Amniotic epithelial cell (primary cell): ENCODE data around the gene TMEM145.

Experiments used
- DNase-seq: peaks from one replicate; pipeline ENCODE4 v3.0.0-alpha.2; 2010; ENCODE audit warnings: low read depth

TMEM145 gene

DNA sequence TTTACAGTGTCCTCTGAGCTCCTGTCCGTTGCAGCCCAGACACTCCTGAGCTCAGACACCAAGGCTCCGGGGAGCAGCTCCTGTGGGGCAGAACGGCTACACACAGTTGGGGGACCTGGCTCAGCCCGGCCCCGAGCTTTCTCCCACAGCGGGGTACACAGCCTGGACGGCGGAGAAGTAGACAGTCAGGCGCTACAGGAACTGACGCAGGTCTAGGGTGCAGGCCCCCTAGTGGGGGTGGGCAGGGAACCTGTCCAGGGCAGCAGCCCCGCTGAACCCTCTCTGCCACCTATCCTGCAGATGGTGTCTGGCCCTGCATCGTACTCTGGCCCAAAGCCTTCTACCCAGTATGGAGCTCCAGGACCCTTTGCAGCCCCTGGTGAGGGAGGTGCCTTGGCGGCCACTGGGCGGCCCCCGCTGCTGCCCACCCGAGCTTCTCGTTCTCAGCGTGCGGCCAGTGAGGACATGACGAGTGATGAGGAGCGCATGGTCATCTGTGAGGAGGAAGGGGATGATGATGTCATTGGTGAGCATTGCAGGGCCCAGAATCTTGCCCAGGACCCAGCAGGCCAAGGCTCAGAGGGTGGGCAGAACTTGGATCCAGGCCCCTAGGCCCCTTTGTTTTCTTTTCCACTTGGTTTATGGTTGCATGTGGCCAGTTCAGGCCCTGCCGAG, 24.1 kb upstream of the TMEM145 start:
- DNase-seq: no peak

DNA sequence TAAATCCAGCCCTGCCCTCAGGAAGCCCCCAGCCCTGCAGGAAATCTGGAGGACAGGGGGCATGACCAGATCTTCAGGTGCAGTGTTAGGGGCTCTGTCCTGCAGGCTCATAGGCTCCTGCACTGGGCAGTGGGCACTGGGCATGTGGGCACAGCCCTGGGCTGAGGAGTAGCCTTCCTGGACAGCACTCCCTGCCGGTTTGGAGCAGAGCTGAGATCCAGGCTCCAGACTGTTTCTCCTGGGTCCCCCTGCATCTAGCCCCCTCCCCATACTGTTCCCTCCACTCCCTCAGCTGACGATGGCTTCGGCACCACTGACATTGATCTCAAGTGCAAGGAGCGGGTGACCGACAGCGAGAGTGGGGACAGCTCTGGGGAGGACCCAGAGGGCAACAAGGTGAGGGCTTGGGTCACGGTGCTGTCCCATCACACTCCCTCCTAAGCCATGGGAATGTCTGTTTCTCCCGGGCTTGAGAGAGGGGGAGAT, 23.5 kb upstream of the TMEM145 start:
- DNase-seq: no peak

DNA sequence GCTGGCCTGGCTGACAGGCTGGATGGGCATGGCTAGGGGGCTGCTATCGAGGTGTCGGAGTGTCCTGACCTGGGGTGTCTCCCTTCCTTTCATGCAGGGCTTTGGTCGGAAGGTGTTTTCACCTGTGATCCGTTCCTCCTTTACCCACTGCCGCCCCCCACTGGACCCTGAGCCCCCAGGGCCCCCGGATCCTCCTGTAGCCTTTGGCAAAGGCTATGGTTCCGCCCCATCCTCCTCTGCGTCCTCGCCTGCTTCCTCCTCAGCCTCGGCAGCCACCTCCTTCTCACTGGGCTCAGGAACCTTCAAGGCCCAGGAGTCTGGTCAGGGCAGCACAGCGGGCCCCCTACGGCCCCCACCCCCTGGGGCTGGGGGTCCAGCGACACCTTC, 23.0 kb upstream of the TMEM145 start:
- DNase-seq: no peak

DNA sequence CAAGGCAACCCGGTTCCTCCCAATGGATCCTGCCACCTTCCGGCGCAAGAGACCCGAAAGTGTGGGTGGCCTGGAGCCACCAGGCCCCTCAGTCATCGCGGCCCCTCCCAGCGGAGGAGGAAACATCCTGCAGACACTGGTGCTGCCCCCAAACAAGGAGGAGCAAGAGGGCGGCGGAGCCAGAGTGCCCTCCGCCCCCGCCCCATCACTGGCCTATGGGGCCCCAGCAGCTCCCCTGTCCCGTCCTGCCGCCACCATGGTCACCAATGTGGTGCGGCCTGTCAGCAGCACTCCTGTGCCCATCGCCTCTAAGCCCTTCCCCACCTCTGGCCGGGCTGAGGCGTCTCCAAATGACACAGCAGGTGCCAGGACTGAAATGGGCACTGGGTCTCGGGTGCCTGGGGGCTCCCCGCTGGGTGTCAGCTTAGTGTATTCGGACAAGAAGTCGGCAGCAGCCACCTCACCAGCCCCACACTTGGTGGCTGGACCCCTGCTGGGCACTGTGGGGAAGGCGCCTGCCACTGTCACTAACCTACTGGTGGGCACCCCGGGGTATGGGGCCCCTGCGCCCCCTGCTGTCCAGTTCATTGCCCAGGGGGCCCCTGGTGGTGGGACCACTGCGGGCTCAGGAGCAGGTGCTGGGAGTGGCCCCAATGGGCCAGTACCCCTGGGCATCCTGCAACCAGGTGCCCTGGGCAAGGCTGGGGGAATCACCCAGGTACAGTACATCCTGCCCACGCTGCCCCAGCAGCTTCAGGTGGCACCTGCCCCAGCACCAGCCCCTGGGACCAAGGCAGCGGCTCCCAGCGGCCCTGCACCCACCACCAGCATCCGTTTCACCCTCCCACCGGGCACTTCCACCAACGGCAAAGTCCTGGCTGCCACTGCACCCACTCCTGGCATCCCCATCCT, 22.3 kb upstream of the TMEM145 start:
- no peak for DNase-seq

DNA sequence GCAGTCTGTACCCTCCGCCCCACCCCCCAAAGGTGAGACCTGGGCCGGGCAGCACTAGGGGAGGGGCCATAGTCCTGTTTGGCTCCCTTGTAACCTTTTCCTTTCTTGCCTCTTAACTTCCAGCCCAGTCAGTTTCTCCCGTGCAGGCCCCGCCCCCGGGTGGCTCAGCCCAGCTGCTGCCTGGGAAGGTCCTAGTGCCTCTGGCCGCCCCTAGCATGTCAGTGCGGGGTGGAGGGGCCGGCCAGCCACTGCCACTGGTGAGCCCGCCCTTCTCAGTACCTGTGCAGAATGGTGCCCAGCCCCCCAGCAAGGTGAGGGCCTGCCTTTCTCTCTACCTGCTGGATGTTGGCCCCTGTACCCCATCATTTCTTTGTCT, 21.7 kb upstream of the TMEM145 start:
- DNase-seq: no peak

DNA sequence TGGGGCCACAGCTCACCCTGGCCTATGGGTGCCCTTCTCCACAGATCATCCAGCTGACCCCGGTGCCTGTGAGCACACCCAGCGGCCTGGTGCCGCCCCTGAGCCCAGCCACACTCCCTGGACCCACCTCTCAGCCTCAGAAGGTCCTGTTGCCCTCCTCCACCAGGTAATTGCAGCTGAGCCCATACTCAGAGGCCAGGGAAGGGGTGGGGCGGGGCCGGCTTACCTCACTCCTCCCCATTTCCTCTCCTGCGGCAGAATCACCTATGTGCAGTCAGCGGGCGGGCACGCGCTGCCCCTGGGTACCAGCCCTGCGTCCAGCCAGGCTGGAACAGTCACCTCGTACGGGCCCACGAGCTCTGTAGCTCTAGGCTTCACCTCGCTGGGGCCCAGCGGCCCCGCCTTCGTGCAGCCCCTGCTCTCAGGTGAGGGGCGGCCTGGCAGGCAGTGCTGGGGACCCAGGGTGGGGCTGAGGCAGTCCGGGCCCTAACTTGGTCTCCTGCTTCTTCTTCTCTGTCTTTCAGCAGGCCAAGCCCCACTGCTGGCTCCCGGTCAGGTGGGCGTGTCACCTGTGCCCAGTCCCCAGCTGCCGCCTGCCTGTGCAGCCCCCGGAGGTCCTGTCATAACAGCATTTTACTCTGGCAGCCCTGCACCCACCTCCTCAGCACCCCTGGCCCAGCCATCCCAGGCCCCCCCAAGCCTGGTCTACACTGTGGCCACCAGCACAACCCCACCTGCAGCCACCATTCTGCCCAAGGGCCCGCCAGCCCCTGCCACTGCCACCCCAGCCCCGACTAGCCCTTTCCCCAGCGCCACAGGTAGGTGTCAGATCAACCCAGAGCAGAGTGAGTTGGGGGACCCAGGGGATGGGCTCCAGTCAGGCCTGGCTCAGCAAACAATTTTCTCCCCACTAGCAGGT, 20.8 kb upstream of the TMEM145 start:
- no peak for DNase-seq

DNA sequence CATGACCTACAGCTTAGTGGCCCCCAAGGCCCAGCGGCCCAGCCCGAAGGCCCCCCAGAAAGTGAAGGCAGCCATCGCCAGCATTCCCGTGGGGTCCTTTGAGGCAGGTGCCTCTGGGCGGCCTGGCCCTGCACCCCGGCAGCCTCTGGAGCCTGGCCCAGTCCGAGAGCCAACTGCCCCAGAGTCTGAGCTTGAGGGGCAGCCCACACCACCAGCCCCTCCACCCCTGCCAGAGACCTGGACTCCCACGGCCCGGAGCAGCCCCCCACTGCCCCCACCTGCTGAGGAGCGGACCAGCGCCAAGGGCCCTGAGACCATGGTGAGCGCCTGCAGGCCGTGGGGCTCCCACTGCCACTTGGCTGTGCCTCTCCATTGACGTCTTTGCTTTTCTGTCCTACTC, 20.1 kb upstream of the TMEM145 start:
- DNase-seq: no peak

DNA sequence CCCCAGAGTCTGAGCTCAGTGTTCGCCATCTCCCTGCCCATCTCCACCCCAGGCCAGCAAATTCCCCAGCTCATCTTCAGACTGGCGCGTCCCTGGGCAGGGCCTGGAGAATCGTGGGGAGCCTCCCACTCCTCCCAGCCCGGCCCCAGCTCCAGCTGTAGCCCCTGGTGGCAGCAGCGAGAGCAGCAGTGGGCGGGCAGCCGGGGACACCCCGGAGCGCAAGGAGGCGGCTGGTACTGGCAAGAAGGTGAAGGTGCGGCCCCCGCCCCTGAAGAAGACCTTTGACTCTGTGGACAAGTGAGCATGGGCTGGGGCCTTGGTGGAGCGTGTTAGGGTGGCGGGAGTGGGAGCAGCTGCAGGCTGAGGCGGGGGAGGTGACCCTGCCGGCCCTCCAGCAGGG, 19.6 kb upstream of the TMEM145 start:
- no peak for DNase-seq

DNA sequence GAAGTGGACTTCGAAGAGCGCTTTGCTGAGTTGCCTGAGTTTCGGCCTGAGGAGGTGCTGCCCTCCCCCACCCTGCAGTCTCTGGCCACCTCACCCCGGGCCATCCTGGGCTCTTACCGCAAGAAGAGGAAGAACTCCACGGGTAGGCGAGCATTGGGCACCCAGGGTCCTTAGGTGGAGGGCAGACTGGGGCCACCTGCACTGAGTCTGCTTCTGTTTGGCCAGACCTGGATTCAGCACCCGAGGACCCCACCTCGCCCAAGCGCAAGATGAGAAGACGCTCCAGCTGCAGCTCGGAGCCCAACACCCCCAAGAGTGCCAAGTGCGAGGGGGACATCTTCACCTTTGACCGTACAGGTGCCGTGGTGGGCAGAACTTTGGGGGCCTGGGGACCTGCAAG, 19.2 kb upstream of the TMEM145 start:
- DNase-seq: no peak

DNA sequence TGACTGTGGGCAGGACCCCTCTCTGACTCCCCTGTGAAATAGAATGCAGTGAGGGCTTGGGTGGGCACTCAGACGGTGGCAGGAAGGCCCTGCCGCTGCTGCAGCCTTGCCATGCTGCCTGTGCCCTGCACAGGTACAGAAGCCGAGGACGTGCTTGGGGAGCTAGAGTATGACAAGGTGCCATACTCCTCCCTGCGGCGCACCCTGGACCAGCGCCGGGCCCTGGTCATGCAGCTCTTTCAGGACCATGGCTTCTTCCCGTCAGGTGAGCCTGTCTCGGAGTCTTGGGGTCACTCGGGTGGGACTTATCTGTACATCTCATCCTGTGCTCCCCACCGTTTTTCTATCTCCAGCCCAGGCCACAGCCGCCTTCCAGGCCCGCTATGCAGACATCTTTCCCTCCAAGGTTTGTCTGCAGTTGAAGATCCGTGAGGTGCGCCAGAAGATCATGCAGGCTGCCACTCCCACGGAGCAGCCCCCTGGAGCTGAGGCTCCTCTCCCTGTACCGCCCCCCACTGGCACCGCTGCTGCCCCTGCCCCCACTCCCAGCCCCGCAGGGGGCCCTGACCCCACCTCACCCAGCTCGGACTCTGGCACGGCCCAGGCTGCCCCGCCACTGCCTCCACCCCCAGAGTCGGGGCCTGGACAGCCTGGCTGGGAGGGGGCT, 18.5 kb upstream of the TMEM145 start:
- DNase-seq: no peak

DNA sequence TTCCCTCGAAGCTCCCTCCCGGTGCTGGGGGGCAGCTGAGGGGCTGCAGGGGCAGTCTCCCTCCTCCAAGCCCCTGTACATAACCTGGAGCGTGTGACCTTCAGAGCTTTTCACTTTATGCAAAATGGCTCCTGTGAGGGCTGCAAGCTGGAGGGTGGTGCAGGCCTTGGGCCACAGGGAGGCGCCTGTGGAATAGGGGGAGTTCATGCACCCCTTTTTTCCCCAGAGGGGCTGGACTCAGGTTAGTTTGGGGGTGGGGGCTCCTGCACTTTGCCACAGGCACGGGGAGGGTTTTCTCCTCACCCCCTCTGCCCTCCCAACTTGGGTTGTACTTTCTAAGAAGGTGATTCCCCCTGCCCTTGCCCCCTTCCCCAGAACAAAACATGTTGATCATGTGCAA, 17.8 kb upstream of the TMEM145 start:
- no peak for DNase-seq

DNA sequence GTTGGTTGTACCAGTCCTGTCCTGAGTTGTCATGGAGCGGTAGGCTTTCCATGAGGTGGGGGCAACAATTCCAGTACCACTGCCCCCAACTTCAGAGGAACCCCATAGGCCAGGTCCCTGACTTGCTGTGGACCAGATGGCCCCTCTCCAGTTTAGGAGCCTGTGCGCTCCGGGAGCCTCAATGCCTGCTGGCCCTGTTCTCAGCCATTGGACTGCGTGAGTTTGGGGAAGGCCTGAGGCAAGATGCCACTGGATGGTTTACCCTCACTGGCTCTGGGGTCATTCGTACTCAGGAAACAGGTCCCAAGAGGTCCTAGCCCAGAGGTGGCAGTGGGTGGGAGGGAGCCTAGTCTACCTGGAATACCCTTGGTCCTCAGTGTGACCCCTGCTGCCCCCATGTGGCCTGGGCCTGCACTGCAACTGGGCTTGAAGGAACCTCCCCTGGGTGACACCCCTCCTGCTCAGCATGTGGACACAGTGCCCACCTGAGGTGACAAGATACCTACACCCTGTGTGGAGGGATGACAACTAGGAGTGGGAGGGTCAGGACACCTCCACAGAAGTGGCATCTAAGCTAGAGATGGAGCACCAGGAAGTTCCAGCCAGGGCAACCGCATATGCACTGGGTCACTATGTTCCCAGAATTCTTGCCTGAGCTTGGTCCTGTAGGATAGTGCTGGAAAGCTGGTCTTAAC, 17.1 kb upstream of the TMEM145 start:
- peak; percentile 32 for DNase-seq

DNA sequence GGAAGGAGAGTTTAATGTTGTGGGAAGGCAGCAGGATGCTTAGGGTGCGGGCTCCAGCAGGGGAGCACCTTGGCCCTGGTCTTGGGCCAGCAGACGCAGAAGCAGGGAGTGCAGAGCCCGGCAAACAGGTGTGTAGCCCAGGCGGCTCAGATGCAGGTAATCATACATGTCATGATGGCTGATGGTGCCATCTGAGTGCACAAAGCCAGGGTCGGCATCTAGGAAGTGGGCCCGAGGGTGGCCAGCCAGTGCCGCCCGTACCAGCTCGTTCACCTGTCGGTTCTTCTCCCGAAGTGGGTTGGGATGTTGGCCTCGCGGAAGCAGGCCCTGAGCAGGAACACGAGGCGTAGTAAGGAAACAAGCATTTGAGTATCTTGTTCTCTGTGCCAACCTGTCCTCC, 16.1 kb upstream of the TMEM145 start:
- no peak for DNase-seq

DNA sequence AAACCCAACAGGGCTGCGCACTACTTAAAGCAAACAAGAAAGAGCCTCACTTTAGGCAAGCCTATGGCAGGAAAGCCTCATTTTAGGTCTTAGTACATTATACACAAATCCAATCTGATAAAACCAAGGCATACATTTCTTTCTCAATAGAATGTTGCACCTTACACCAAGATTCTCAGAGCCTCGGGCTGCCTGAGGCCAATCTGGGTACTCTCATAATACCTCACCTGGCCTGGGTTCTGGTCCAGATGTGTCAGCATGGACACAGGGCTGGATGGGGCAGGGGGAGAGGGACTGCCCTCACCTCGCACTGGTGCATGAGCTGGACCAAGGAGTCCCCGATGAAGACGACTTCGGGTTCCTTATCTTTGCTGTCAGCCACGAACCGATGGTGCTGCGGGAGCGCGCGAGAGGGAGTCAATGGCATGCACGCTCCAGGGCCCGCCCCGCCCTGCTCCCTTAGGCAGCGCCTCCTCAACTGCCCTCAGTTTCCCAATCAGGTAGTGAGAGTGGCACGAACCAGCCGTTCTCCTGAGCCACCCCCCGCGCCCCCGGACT, 11.4 kb upstream of the TMEM145 start, which contains the start of gene PRR19:
PRR19 (plus strand) TSS at position 487 of the 558 bp plus-strand sequence. CDS start 7,453 bp downstream, outside the sequence.
- DNase-seq: no peak

DNA sequence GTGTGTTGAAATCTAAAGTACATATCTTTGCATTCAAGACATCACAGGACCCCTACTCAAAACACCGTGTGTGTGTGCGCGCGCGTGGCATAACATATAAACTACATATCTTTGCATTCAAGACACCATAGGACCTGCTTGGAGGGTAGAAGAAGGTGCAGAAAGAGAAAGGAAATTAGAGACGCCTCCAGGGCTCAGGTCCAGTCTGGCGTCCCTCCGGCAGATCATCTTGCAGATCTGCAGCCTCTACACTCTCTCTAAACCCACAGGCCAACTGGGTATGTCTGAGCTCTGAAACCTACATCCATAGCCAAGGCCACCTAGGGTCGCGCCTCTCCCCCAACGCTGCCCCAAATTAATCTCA, 10.0 kb upstream of the TMEM145 start:
- no peak for DNase-seq

DNA sequence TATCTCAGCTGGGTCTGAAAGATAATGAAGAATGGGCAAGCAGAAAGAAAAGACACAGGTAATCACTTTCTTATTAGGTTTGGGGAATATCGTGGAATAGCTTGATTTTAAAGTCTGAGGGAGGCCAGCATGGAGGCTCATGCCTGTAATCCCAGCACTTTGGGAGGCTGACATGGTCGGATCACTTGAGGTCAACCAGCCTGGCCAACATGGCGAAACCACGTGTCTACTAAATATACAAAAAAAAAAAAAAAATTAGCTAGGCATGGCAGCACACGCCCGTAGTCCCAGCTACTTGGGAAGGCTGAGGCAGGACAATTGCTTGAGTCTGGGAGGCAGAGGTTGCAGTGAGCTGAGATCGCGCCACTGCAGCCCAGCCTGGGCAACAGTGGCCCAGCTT, 9.2 kb upstream of the TMEM145 start:
- DNase-seq: no peak

DNA sequence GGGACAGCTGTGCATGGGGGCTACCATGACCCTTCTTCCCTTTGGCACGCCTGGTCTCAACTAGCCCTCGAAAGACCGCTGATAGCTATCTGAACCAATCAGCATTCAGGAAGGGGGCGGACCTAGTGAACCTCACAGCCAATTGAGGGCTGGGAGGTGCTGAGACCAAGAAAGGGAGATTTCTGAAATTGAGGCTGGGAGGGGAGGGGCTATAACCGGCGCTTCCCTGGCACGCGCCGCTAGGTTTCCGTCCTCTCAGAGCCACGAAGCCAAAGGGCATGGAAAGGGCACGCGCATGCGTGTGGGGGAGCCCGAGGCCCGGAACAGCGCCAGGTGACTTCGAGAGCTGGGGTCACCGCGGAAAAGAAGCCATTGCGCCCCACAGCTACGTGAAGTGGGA, 6.5 kb upstream of the TMEM145 start:
- no peak for DNase-seq

DNA sequence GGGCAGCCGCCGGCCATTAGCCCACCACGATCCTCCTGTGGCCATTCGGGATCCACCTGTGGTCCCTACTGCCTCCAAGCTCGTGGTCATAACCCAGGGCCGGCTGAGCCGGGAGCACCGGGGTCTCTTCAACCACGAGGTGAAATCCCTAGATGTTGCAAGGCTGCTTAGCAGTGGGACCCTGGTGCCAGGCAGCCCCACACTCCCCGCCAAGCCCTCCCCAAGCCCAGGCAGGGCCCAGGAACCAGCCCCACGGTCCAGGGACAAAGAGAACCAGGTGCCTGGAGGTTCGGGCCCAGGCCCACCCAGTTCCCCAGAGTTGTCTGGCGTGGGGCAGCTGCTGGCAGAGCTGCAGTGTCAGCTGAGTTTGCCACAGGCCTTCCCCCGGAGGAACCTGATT, 3.4 kb upstream of the TMEM145 start:
- no peak for DNase-seq

DNA sequence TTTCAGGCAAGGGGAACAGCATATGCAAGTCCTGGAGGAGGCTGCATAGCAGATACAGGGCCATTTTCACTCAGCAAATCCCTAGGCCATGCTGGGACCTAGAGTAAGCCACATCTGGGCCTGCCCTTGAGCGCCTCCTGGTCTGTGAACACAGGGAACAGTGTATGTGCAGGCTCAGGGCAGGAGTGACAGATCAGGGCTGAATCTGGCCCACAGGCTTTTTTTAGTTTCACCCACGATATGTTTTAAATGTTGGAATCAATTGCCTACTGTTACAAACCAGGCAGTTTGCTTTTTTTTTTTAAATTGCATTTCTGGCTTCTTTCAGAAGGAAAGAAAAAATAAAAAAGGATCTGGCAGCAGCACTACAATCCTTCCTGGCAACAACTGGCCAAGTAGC, 1.5 kb upstream of the TMEM145 start:
- DNase-seq: no peak

DNA sequence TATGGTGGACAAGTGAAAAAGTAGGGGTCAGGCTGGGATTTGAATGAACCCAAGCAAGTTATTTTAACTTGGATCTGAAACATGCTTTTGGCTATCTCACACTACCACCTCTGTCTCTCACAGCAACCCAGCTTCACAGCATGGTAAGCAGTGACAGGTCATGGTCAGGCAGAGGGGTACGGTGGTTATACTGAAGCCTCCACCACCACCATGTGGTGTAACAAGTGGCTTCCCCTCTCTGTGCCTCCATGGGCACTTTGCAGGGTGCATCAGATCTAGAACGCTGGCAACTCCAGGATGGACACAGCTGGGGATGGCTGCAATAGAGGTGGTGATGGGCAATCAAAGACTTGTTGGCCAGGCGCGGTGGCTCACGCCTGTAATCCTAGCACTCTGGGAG, 739 bp upstream of the TMEM145 start:
- DNase-seq: no peak
